AG04450 (cell line): ENCODE results near the gene PPP1R36. TPM values are rescaled to one million over a fixed set of nuclear protein-coding genes. Genes with fewer than 3 reads are reported as not detected.
A peak's percentile ranks its signal among the peaks of the same experiment; 100 is the strongest.

Experiments used
- CTCF ChIA-PET: fragments of 300-600, 350-600 bp; formaldehyde crosslinking; extraction: SDS; loops from one replicate; lab custom pipeline; 2022; ENCODE audit warnings: antibody characterized with exemption, inconsistent platforms; lab: Charles Lee
- POLR2A ChIA-PET: fragments of 350-600 bp; formaldehyde crosslinking; extraction: SDS; loops from one replicate; lab custom pipeline; 2021; ENCODE audit warnings: antibody characterized with exemption, inconsistent platforms; lab: Yijun Ruan, JAX
- DNase-seq: peaks from one replicate; pipeline ENCODE4 v3.0.0-alpha.2; 2011; ENCODE audit warnings: low read depth, low spot score
- H3K27ac ChIP-seq: one replicate; pipeline ENCODE4 v1.5.1; 2012; ENCODE audit warnings: low read depth, low read length, control low read depth
- H3K27me3 ChIP-seq: one replicate; pipeline ENCODE4 v1.6.0; 2012; ENCODE audit warnings: low read length; ENCODE audit not compliant: control insufficient read depth, insufficient read depth
- H3K4me3 ChIP-seq: 2 replicates; pipeline ENCODE4 v1.5.1; 2011; ENCODE audit warnings: mild to moderate bottlenecking, low read depth, low read length, control low read depth
- H3K9me3 ChIP-seq: 2 replicates; pipeline ENCODE4 v1.5.1; 2012; ENCODE audit warnings: low read length; ENCODE audit not compliant: control insufficient read depth, insufficient read depth
- polyA plus RNA-seq: library from polyadenylated mRNA; depleted of rRNA; stranded (reverse); fragments of >200 nt; gene quantifications from 2 replicates; pipeline ENCODE4 v1.2.3, GENCODE V29; 2011
- TF ChIP-seq, protein P1 (sequence below): IDR thresholded peaks from 2 replicates; pipeline ENCODE4 v1.5.1; 2011; ENCODE audit warnings: low read depth, low read length, control low read depth, inconsistent platforms

Gene PPP1R36
- polyA plus RNA-seq, 1 experiment: 0.38 TPM

DNA sequence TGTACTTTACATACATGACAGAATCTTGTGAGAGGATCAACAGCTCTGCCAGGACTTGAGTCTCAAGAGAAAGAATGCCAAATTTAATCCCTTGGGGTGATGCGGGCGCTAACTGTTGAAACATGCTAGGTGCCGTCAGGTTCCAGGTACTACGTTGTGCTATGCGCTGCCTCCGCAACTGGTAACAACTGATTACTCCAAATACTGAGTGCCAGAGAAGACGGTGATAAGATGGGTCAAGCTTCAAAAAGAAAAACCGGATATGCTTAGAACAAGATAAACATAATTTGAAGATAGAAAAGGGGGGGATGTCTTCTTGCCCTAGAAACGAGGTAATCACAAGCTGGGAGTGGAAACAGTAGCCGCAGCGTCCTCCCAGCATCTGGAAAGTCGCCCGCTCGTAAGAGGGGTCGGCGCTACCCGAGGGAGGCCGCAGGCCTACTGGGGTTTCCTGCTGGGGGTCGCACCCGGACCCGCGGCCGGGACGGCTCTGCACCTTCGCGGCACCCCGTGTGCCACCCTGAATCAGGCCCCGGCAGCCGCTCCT lies 46.8 kb upstream of the PPP1R36 start:
- H3K4me3 ChIP-seq: peak overlapping the region; percentile 82
- no peaks in the 10 kb centered on the region for H3K27me3 ChIP-seq
- peaks cover 3% of the 10 kb centered on the region; the same call in 1 of the 2 replicates for H3K9me3 ChIP-seq
- CTCF ChIA-PET: interaction anchor here (0.6 to 1.0 kb wide), 2 partner anchors 134 to 365 kb away, joined by 3 read pairs; no protein-coding TSS in a partner anchor
- no peak for DNase-seq
- TF ChIP-seq, protein P1, sequence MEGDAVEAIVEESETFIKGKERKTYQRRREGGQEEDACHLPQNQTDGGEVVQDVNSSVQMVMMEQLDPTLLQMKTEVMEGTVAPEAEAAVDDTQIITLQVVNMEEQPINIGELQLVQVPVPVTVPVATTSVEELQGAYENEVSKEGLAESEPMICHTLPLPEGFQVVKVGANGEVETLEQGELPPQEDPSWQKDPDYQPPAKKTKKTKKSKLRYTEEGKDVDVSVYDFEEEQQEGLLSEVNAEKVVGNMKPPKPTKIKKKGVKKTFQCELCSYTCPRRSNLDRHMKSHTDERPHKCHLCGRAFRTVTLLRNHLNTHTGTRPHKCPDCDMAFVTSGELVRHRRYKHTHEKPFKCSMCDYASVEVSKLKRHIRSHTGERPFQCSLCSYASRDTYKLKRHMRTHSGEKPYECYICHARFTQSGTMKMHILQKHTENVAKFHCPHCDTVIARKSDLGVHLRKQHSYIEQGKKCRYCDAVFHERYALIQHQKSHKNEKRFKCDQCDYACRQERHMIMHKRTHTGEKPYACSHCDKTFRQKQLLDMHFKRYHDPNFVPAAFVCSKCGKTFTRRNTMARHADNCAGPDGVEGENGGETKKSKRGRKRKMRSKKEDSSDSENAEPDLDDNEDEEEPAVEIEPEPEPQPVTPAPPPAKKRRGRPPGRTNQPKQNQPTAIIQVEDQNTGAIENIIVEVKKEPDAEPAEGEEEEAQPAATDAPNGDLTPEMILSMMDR: no peak
- peak overlapping the region; percentile 93 for H3K27ac ChIP-seq
- POLR2A ChIA-PET: interaction anchor here (0.7 to 1.1 kb wide), 2 partner anchors 18 to 127 kb away, joined by 3 to 4 read pairs; no protein-coding TSS in a partner anchor

DNA sequence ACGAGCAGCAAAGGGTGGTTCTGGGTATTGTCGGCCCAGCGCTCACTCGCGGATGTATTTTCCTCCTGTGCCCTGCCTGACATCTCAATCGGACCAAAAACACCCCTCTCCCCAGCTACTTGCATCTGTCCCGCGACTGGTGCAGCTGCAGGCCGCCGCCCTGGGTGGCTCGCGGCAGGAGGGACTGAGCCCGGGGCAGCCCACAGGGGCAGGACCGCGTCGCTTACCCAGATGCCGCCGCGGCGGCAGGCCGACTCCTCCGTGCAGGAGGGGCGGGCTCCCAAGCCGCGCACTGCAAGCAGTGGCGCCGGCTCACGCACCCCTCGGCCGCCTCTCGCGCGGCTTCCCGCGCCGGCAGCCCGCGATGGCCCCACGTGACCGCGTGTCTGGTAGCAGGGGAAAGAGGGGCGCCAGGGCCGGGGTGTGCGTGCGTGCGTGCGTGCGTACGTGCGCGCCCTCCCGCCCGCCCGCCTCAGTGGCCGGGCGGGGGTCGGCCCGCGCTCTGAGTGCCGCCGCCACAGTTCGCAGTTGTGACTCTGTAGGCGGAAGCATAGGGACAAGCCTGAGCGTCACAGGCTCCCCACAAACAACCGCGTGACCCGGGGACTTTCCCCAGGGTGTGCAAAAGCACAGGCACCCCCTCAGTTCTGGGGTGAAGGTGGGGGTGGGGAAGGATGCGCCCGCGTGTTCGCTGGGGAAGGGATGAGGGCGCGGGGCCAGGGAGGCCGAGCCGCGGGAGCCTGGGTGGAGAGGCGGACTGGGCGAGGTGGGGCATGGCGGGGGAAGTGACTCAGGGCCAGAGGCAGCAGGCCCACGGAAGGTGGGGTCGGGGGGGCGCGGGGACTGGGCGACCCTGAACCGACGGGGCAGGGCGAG lies 46.1 kb upstream of the PPP1R36 start, which contains the start of gene ZBTB25:
Gene ZBTB25, minus strand, starts transcription at position 405 of the 876 bp plus-strand sequence. CDS start 13,305 bp downstream, outside the sequence.
- Histone ChIP-seq H3K9me3 (peaks cover 3% of the 10 kb centered on the region; the same call in 1 of the 2 replicates), H3K4me3 (peak within 1 kb of the TSS; percentile 82), H3K27me3 (no peaks in the 10 kb centered on the region), H3K27ac (peak within 1 kb of the TSS; percentile 99)
- ChIA-PET CTCF (interaction anchor here (0.6 kb wide), 1 partner anchor 156 kb away, joined by 3 read pairs; no protein-coding TSS in a partner anchor), POLR2A (interaction anchor here (0.6 to 2.0 kb wide), 19 partner anchors 15 to 810 kb away, joined by 3 to 10 read pairs (median 4); partner anchors contain the start of genes HSPA2 and MTHFD1)
- TF ChIP-seq, protein P1: no peak
- peak; percentile 78 for DNase-seq

DNA sequence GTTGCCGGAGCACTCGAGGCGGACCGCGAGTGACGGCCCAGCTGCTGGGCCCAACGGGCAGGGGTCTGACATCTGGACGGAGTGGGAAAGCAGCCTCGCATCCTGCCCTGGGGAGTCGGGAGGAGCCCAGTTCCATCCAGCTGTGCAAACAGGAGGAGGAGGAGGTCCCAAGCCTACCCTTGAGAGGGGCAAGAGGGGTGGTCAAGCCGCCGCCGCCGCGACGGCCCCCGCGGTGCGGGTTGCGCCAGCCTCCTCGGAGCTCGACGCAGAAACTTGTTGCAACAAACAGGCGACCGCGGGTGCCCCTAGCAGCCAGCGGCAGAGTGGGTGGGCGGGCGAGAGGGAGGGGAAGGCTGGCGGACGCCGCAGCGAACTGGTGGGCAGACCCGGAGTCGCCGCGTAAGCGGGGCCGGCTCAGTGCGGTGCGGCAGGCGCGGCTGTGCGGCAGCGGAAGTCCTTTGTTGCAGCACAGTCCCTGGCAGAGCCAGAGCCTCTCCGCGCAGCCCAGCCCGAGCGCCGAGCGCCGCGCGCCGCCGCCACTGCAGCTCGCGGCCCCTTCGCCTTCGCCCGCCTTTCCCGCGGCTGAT lies 45.4 kb upstream of the PPP1R36 start, which contains the start of gene ZBTB1:
Gene ZBTB1, plus strand, starts transcription at position 461 of the 587 bp plus-strand sequence. CDS start 16,735 bp downstream, outside the sequence.
- peak; percentile 45 for DNase-seq
- Histone ChIP-seq H3K9me3 (peaks cover 3% of the 10 kb centered on the region; the same call in 1 of the 2 replicates), H3K27me3 (no peaks in the 10 kb centered on the region), H3K4me3 (peak within 1 kb of the TSS; percentile 82), H3K27ac (peak within 1 kb of the TSS; percentile 99)
- TF ChIP-seq, protein P1: no peak
- ChIA-PET POLR2A (interaction anchor here (0.6 to 2.8 kb wide), 23 partner anchors 14 to 809 kb away, joined by 3 to 10 read pairs (median 4); partner anchors contain the start of genes HSPA2 and MTHFD1), CTCF (interaction anchor here (0.6 kb wide), 1 partner anchor 157 kb away, joined by 3 read pairs; no protein-coding TSS in a partner anchor)

DNA sequence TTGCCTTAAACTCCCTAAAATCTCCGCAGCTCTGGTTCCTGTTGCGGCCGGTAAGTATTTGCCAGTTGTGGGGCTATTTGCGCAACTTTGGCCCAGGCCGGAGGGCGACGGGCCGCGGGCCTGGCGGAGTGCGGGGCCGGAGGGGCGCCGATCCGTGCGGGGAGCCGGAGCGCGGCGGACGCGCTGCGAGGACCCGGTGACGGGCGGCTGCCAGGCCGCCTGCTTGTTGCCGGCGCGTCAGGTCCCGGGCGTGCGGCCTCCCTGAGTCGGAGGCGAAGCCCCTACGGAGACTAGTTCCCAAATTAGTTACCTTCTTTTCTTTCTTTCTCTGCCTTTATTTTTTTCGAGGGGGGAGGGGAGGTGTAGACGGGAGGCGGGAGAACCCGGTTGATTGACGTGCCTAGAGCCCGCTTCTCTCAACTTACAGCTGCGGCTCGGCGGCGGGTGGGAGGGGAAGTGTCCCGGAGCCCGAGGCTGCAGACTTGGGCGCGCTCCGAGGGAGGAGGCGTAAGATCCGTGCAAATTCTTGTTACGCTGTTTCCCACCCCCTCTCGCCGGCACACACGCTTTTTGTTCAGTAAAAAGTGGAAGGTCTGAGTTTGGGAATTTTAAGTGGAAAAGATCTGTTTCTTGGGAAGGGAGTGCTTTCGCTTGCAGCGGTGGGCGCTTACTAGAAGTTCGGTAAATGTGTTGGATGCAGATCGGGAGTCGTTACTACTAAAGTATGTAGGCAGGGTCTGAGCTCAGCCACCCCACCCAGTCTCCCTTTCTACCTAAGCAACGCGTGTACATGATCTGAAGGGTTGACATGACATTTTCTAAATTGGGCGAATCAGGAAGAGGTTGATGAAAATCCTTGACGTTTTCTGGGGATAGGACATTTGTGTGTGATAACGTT lies 44.6 kb upstream of the PPP1R36 start:
- ChIA-PET POLR2A (interaction anchor here (0.5 to 2.8 kb wide), 18 partner anchors 35 to 410 kb away, joined by 3 to 10 read pairs (median 4); partner anchors contain the start of genes HSPA2 and MTHFD1), CTCF (interaction anchor here (0.6 kb wide), 1 partner anchor 385 kb away, joined by 3 read pairs; no protein-coding TSS in a partner anchor)
- TF ChIP-seq, protein P1: no peak
- Histone ChIP-seq H3K4me3 (peak overlapping the region; percentile 82), H3K27me3 (no peaks in the 10 kb centered on the region), H3K9me3 (peaks cover 3% of the 10 kb centered on the region; the same call in 1 of the 2 replicates), H3K27ac (peak overlapping the region; percentile 99)
- DNase-seq: peak; percentile 57
